Fibroblast of mammary gland (primary cell): Measurements from ENCODE around the gene MCCD1.

Experiments
- DNase-seq: peaks from one replicate; pipeline ENCODE4 v3.0.0-alpha.2; 2010; ENCODE audit warnings: low read depth
- H3K4me3 ChIP-seq: 2 replicates; pipeline ENCODE4 v1.5.1; 2011; ENCODE audit warnings: low read depth, mild to moderate bottlenecking, low read length, moderate library complexity; ENCODE audit not compliant: control insufficient read depth
- TF ChIP-seq, protein P1 (sequence below): conservative IDR thresholded peaks from 2 replicates; pipeline ENCODE4 v1.5.1; 2011; ENCODE audit warnings: low read depth, low read length, inconsistent platforms; ENCODE audit not compliant: control insufficient read depth, insufficient read depth

MCCD1 gene

GRCh38 chr6:31557443-31558317, 28.9 kb downstream of the MCCD1 start:
- DNase-seq = no peak
- H3K4me3 ChIP-seq = no peak overlapping the region
- TF ChIP-seq, protein P1, sequence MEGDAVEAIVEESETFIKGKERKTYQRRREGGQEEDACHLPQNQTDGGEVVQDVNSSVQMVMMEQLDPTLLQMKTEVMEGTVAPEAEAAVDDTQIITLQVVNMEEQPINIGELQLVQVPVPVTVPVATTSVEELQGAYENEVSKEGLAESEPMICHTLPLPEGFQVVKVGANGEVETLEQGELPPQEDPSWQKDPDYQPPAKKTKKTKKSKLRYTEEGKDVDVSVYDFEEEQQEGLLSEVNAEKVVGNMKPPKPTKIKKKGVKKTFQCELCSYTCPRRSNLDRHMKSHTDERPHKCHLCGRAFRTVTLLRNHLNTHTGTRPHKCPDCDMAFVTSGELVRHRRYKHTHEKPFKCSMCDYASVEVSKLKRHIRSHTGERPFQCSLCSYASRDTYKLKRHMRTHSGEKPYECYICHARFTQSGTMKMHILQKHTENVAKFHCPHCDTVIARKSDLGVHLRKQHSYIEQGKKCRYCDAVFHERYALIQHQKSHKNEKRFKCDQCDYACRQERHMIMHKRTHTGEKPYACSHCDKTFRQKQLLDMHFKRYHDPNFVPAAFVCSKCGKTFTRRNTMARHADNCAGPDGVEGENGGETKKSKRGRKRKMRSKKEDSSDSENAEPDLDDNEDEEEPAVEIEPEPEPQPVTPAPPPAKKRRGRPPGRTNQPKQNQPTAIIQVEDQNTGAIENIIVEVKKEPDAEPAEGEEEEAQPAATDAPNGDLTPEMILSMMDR = no peak

- no peak for DNase-seq
- no peak overlapping the region for H3K4me3 ChIP-seq
These were observed 29.5 kb downstream of the MCCD1 start for GRCh38 chr6:31558318-31558625.

GRCh38 chr6:31558631-31559500, 30.1 kb downstream of the MCCD1 start:
- DNase-seq = no peak
- no peak overlapping the region for H3K4me3 ChIP-seq
- TF ChIP-seq, protein P1 = no peak

More at GRCh38 chr6:31558318-31558625, 29.5 kb downstream of the MCCD1 start:
- TF ChIP-seq, protein P1 = no peak

- no peak for DNase-seq
- H3K4me3 ChIP-seq = no peak overlapping the region
- TF ChIP-seq, protein P1 = no peak
These were observed 30.8 kb downstream of the MCCD1 start for GRCh38 chr6:31559606-31559957.

GRCh38 chr6:31559958-31560696, 31.4 kb downstream of the MCCD1 start:
- DNase-seq = peak; percentile 64
- TF ChIP-seq, protein P1 = no peak
- H3K4me3 ChIP-seq = no peak overlapping the region

GRCh38 chr6:31560697-31561058, 31.9 kb downstream of the MCCD1 start:
- no peak overlapping the region for H3K4me3 ChIP-seq
- TF ChIP-seq, protein P1 = no peak
- no peak for DNase-seq
